Astrocyte of the cerebellum (primary cell): ENCODE results near the gene TSPAN14.

ENCODE experiments used
- DNase-seq: peaks from one replicate; pipeline ENCODE4 v3.0.0-alpha.2; 2011; ENCODE audit warnings: low read depth
- H3K4me3 ChIP-seq: 2 replicates; pipeline ENCODE4 v1.5.1; 2011; ENCODE audit warnings: mild to moderate bottlenecking, low read depth, low read length, moderate library complexity
- in situ Hi-C: cut with HindIII; loops from 2 replicates; pipeline ENCODE4 v1.10.0; 2017; ENCODE audit warnings: low sequenced_read_pairs
- TF ChIP-seq, protein P1 (sequence below): IDR thresholded peaks from 2 replicates; pipeline ENCODE4 v1.5.1; 2012; ENCODE audit warnings: low read length, low read depth, moderate library complexity, mild to moderate bottlenecking; ENCODE audit errors: missing control alignments

TSPAN14 gene

DNA sequence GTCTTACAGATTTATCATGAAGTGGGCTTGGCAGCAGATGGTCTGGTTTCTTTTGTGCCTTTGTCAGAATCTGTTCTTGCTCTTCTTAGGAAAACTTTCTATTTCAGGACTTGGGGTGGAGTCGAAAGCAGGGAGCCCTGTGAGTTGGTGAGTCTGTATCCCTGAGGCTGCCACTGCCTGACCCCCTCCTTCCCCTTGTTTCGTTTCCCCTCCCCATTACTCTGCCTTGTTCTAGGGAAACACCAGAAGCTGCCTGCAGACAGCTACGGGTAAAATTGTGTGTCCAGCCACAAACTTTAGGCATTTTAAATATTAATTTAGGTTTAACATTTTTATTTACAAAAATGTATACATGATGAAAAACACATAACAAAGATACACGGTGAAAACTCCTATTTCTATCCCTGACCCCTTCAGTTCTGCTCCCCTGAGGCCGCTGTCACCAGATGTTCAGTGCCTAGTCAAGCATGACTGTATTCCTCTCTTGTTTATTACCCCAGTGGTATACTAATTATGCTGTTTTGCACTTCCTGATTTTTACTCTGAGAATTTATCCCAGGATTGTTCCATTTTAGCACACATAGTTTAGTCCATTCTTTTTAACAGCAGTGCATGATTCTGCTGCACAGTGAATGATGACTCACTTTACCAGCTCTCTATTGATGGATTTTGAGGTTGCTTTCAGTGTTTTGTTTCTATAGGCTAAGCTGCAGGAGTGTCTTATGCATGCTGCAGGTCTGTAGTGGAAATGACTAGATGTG is 9.1 kb downstream of the TSPAN14 start:
- no peak for DNase-seq
- in situ Hi-C loops = no loop called here
- TF ChIP-seq, protein P1, sequence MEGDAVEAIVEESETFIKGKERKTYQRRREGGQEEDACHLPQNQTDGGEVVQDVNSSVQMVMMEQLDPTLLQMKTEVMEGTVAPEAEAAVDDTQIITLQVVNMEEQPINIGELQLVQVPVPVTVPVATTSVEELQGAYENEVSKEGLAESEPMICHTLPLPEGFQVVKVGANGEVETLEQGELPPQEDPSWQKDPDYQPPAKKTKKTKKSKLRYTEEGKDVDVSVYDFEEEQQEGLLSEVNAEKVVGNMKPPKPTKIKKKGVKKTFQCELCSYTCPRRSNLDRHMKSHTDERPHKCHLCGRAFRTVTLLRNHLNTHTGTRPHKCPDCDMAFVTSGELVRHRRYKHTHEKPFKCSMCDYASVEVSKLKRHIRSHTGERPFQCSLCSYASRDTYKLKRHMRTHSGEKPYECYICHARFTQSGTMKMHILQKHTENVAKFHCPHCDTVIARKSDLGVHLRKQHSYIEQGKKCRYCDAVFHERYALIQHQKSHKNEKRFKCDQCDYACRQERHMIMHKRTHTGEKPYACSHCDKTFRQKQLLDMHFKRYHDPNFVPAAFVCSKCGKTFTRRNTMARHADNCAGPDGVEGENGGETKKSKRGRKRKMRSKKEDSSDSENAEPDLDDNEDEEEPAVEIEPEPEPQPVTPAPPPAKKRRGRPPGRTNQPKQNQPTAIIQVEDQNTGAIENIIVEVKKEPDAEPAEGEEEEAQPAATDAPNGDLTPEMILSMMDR = no peak
- H3K4me3 ChIP-seq = no peak overlapping the region

DNA sequence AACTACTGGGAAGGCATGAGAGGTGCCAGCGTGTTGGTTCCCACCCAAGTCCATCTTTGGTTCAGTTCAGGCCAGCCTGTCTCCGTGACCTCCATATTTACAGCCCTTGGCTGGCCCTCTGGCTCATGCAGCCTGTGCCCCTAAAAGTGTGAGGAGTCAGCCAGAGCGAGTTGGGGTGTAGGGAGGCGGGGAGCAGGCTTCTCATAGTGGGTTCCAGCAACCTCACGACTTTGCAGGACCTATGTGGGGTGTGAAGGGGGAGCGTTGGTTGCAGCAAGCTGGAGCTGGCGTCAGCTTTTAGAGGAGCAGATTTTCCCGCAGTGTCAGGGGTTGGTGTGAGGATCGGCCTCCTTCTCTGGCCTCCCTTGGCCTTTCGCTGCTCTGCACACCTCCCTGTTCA is 9.8 kb downstream of the TSPAN14 start:
- H3K4me3 ChIP-seq = no peak overlapping the region
- no peak for DNase-seq
- in situ Hi-C loops = no loop called here
- TF ChIP-seq, protein P1 = no peak

DNA sequence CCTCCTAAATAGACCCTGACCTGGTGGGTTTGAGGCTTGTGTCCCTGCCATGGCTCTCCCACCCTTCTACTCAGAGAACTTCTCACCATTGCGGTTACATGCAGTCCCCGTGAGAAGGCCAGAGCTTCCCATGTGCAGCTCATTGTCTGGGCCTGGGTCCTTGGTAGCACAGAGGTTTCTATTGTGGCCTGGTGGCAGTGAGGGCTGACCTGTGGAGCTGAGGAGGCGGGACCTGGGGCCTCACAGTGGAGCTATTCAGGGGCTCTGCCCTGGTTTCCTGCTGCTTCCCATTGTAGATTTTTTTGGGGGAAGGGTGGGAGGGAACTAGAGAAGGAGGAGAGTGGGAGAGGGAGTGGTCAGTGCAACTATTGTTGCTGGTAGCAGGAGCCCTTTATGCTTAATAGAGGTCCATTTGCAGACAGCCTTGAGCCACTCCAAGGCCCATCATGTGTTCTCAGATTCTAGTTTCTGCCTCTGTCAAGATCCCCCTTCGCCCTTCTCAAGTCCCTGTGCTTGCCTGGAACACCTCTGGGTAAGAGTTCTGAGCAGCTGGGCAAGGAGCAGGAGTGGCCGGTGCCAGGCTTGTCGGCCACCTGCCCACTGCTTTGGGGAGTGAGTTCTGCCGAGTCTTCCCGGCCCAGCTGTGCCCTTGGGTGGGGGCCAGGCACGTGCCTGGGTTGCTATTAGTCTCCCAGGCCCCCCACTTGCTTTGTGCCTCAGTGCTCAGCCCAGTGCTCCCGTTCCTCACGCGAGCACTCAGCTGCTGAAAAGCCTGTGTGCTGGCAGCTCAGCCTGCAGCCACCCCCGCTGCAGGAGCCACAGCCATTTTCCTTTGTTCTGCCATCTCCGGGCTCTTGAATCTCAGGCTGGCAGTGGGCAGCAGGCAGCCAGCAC is 10.7 kb downstream of the TSPAN14 start:
- TF ChIP-seq, protein P1 = no peak
- in situ Hi-C loops = loop anchor here (5.0 kb wide), 1 partner anchor 42 kb away; no protein-coding TSS in a partner anchor
- no peak overlapping the region for H3K4me3 ChIP-seq
- DNase-seq = no peak

DNA sequence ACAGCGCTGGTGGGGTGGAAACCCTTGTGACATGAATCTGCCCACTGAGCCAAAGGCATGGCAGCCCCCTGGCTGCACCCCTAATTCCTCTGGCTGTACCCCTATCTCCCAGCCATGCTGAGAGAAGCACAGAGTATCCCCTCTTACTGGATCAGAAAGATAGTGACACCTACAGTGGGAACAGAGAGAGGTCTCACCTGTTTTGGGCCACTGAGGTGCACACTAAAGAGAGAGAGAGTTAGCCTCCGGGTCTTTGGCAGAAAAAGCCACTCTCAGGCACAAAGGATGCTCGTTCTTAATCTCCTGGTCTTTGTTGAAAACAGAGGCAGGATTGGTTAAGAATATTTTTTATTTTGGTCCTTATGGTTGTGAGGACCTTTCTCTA is 11.3 kb downstream of the TSPAN14 start:
- no peak for DNase-seq
- no peak overlapping the region for H3K4me3 ChIP-seq
- in situ Hi-C loops = loop anchor here (5.0 kb wide), 1 partner anchor 42 kb away; no protein-coding TSS in a partner anchor
- TF ChIP-seq, protein P1 = no peak

DNA sequence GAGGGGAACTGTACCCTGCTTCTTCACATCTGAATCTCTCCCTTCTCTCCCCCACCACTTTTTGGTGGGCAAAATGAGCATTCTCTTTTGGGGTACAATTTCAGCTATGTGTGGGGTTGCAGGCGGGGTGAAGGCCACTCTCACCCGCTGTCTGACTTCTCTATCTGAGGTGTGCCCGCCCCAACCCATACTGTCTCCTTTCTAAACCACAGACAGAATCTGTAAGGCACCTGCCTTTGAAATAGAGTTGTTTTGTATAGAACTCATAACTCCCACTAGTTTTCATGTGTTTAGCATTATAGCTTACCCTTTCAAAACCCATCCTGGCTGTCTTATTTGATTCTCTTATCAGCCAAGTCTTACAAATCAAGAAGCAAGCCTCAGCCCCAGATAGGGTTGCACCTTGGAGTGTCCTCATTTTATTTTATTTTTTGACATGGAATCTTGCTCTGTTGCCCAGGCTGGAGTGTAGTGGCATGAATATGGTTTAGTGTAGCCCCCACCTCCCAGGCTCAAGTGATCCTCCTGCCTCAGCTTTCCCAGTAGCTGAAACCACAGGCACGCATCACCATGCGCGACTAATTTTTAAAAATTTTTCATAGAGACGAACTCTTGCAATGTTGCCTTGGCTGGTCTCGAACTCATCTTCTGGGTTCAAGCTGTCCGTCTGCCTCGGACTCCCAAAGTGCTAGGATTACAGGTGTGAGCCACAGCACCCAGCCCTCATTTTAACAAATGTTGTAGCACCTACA is 11.9 kb downstream of the TSPAN14 start:
- in situ Hi-C loops = loop anchor here (5.0 kb wide), 1 partner anchor 41 kb away; no protein-coding TSS in a partner anchor
- TF ChIP-seq, protein P1 = no peak
- no peak for DNase-seq
- H3K4me3 ChIP-seq = no peak overlapping the region

DNA sequence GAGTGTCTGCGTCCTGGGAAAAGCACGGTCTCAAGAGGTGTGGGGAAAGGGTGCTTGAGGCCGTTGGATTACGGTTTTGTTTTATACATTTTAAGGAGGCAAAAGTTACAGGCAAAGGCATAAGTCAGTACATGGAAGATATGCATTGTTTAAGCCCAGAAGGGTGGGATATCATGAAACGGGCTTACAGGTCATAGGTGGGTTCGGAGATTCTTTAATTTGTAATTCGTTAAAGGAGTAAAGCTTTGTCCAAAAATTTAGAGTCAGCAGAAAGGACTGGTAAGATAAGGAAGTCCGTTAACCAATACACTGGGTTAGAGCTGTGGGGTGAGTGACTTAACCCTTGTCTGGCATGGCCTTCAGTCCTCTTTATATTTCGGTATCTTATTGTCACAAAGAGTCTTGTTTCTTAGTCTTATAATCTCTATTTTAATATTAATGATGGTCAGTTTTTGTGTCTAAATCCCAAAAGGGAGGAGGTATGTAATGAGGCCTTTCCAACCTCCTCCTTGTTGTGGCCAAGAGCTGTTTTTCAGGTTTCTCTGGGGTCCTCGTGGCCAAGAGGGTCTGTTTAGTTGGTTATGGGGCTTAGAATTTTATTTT is 12.7 kb downstream of the TSPAN14 start:
- in situ Hi-C loops = loop anchor here (5.0 kb wide), 1 partner anchor 40 kb away; no protein-coding TSS in a partner anchor
- TF ChIP-seq, protein P1 = no peak
- no peak overlapping the region for H3K4me3 ChIP-seq
- DNase-seq = no peak
